WTC11 (cell line): Measurements from ENCODE around the gene H1-8.

ENCODE experiments used
- CTCF ChIP-seq: fragments of 200-600 bp; IDR thresholded peaks from 2 replicates; pipeline ENCODE4 v1.8.0; 2022; ENCODE audit warnings: antibody characterized with exemption
- ESRRA ChIP-seq: sonication (generic); formaldehyde crosslinking; IDR thresholded peaks from 2 replicates; pipeline ENCODE4 v1.8.1; 2022; ENCODE audit warnings: mild to moderate bottlenecking, missing genetic modification reagents, borderline replicate concordance
- FOXJ3 ChIP-seq: sonication (generic); formaldehyde crosslinking; IDR thresholded peaks from 2 replicates; pipeline ENCODE4 v1.9.0; 2021; ENCODE audit warnings: missing genetic modification reagents, mild to moderate bottlenecking, borderline replicate concordance
- FOXP1 ChIP-seq: sonication (generic); formaldehyde crosslinking; IDR thresholded peaks from 2 replicates; pipeline ENCODE4 v1.8.0; 2022; ENCODE audit warnings: missing genetic modification reagents, mild to moderate bottlenecking, moderate library complexity, borderline replicate concordance
- MYBL2 ChIP-seq: sonication (generic); formaldehyde crosslinking; IDR thresholded peaks from 2 replicates; pipeline ENCODE4 v1.8.1; 2023; ENCODE audit warnings: mild to moderate bottlenecking, moderate library complexity, missing genetic modification reagents
- TP53 ChIP-seq: sonication (generic); formaldehyde crosslinking; IDR thresholded peaks from 2 replicates; pipeline ENCODE4 v1.8.1; 2023; ENCODE audit warnings: mild to moderate bottlenecking, missing genetic modification reagents
- USF2 ChIP-seq: sonication (generic); formaldehyde crosslinking; IDR thresholded peaks from 2 replicates; pipeline ENCODE4 v1.8.1; 2023; ENCODE audit warnings: mild to moderate bottlenecking, missing genetic modification reagents, moderate library complexity
- ZNF425 ChIP-seq: fragments of 250-450 bp; sonication (Bioruptor Pico); conservative IDR thresholded peaks from 2 replicates; pipeline ENCODE4 v1.9.0; 2021; ENCODE audit warnings: mild to moderate bottlenecking
- ZNF671 ChIP-seq: fragments of 250-450 bp; sonication (Bioruptor Pico); IDR thresholded peaks from 2 replicates; pipeline ENCODE4 v1.8.0; 2021; ENCODE audit warnings: mild to moderate bottlenecking
- TF ChIP-seq, protein P1 (sequence below): sonication (generic); formaldehyde crosslinking; IDR thresholded peaks from 2 replicates; pipeline ENCODE4 v1.8.0; 2022; ENCODE audit warnings: missing genetic modification reagents
- TF ChIP-seq, protein P2 (sequence below): sonication (generic); formaldehyde crosslinking; conservative IDR thresholded peaks from 2 replicates; pipeline ENCODE4 v1.8.1; 2023; ENCODE audit warnings: mild to moderate bottlenecking, low read depth, missing genetic modification reagents, moderate library complexity
- TF ChIP-seq, protein P3 (sequence below): sonication (generic); formaldehyde crosslinking; IDR thresholded peaks from 2 replicates; pipeline ENCODE4 v1.8.1; 2023; ENCODE audit warnings: mild to moderate bottlenecking, missing genetic modification reagents

DNA sequence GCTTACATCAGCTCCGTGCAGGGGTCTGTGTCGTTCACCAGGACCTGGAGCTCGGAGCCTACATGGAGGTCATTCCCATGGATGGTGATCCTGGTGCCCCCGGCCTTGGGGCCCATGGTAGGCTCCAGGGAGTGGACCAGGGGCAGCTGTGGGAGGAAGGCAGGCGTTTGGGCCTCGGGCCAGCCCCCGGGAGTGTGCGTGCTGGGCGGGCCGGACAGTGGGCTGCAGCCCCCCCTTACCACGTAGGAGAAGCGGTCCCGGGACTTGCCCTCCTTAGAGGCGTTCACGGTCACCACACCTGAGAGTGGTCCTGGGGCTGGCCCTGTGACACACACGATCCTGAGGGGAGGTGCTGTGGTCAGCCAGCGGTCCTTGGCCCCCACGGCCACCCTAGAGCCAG is 29.6 kb downstream of the H1-8 start:
- no peak for TF ChIP-seq CTCF
- TF ChIP-seq USF2 (CRISPR knock-in tag): no peak
- no peak for TF ChIP-seq TP53 (CRISPR knock-in tag)
- TF ChIP-seq, protein P1, sequence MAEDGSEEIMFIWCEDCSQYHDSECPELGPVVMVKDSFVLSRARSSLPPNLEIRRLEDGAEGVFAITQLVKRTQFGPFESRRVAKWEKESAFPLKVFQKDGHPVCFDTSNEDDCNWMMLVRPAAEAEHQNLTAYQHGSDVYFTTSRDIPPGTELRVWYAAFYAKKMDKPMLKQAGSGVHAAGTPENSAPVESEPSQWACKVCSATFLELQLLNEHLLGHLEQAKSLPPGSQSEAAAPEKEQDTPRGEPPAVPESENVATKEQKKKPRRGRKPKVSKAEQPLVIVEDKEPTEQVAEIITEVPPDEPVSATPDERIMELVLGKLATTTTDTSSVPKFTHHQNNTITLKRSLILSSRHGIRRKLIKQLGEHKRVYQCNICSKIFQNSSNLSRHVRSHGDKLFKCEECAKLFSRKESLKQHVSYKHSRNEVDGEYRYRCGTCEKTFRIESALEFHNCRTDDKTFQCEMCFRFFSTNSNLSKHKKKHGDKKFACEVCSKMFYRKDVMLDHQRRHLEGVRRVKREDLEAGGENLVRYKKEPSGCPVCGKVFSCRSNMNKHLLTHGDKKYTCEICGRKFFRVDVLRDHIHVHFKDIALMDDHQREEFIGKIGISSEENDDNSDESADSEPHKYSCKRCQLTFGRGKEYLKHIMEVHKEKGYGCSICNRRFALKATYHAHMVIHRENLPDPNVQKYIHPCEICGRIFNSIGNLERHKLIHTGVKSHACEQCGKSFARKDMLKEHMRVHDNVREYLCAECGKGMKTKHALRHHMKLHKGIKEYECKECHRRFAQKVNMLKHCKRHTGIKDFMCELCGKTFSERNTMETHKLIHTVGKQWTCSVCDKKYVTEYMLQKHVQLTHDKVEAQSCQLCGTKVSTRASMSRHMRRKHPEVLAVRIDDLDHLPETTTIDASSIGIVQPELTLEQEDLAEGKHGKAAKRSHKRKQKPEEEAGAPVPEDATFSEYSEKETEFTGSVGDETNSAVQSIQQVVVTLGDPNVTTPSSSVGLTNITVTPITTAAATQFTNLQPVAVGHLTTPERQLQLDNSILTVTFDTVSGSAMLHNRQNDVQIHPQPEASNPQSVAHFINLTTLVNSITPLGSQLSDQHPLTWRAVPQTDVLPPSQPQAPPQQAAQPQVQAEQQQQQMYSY: no peak
- TF ChIP-seq FOXP1: no peak
- no peak for TF ChIP-seq ESRRA (CRISPR knock-in tag)
- TF ChIP-seq ZNF671 (CRISPR knock-in tag): no peak
- TF ChIP-seq, protein P2, sequence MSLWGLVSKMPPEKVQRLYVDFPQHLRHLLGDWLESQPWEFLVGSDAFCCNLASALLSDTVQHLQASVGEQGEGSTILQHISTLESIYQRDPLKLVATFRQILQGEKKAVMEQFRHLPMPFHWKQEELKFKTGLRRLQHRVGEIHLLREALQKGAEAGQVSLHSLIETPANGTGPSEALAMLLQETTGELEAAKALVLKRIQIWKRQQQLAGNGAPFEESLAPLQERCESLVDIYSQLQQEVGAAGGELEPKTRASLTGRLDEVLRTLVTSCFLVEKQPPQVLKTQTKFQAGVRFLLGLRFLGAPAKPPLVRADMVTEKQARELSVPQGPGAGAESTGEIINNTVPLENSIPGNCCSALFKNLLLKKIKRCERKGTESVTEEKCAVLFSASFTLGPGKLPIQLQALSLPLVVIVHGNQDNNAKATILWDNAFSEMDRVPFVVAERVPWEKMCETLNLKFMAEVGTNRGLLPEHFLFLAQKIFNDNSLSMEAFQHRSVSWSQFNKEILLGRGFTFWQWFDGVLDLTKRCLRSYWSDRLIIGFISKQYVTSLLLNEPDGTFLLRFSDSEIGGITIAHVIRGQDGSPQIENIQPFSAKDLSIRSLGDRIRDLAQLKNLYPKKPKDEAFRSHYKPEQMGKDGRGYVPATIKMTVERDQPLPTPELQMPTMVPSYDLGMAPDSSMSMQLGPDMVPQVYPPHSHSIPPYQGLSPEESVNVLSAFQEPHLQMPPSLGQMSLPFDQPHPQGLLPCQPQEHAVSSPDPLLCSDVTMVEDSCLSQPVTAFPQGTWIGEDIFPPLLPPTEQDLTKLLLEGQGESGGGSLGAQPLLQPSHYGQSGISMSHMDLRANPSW (CRISPR knock-in tag): no peak
- TF ChIP-seq, protein P3, sequence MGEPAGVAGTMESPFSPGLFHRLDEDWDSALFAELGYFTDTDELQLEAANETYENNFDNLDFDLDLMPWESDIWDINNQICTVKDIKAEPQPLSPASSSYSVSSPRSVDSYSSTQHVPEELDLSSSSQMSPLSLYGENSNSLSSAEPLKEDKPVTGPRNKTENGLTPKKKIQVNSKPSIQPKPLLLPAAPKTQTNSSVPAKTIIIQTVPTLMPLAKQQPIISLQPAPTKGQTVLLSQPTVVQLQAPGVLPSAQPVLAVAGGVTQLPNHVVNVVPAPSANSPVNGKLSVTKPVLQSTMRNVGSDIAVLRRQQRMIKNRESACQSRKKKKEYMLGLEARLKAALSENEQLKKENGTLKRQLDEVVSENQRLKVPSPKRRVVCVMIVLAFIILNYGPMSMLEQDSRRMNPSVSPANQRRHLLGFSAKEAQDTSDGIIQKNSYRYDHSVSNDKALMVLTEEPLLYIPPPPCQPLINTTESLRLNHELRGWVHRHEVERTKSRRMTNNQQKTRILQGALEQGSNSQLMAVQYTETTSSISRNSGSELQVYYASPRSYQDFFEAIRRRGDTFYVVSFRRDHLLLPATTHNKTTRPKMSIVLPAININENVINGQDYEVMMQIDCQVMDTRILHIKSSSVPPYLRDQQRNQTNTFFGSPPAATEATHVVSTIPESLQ (CRISPR knock-in tag): no peak
- no peak for TF ChIP-seq FOXJ3
- no peak for TF ChIP-seq ZNF425 (CRISPR knock-in tag)
- TF ChIP-seq MYBL2 (CRISPR knock-in tag): no peak
